ENCODE measurements around the gene STAC.

STAC gene

GRCh38 chr3:36596419-36596818 lies 216.1 kb downstream of the STAC start:
- no peak for DNase-seq
- H3K9me3 ChIP-seq: peaks cover 0 to 4% (median 0%) of the 10 kb centered on the region in 3 donors
- no peaks in the 10 kb centered on the region for H3K27me3 ChIP-seq
- intact Hi-C loops (cut with DNase I; ENCODE audit: low total_unique reads): no loop called here
- TF ChIP-seq, protein P1, sequence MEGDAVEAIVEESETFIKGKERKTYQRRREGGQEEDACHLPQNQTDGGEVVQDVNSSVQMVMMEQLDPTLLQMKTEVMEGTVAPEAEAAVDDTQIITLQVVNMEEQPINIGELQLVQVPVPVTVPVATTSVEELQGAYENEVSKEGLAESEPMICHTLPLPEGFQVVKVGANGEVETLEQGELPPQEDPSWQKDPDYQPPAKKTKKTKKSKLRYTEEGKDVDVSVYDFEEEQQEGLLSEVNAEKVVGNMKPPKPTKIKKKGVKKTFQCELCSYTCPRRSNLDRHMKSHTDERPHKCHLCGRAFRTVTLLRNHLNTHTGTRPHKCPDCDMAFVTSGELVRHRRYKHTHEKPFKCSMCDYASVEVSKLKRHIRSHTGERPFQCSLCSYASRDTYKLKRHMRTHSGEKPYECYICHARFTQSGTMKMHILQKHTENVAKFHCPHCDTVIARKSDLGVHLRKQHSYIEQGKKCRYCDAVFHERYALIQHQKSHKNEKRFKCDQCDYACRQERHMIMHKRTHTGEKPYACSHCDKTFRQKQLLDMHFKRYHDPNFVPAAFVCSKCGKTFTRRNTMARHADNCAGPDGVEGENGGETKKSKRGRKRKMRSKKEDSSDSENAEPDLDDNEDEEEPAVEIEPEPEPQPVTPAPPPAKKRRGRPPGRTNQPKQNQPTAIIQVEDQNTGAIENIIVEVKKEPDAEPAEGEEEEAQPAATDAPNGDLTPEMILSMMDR (IDR thresholded peaks at IDR 0.05): no peak
- H3K36me3 ChIP-seq: no peaks in the 10 kb centered on the region
- H3K27ac ChIP-seq: no peak overlapping the region
- H3K4me1 ChIP-seq: peaks cover 0 to 12% (median 0%) of the 10 kb centered on the region in 4 donors
- H3K4me3 ChIP-seq: no peak overlapping the region

- H3K4me1 ChIP-seq: peaks cover 0 to 13% (median 0%) of the 10 kb centered on the region in 4 donors
- intact Hi-C loops (cut with DNase I; ENCODE audit: low total_unique reads): no loop called here
- DNase-seq: no peak
- TF ChIP-seq, protein P1 (IDR thresholded peaks at IDR 0.05): no peak
- H3K9me3 ChIP-seq: no peaks in the 10 kb centered on the region
- H3K36me3 ChIP-seq: no peaks in the 10 kb centered on the region
- no peaks in the 10 kb centered on the region for H3K27me3 ChIP-seq
- H3K4me3 ChIP-seq: no peak overlapping the region
- H3K27ac ChIP-seq: no peak overlapping the region
These were observed 217.1 kb downstream of the STAC start for GRCh38 chr3:36597422-36597821.
